HG03039 (cell line): ENCODE measurements around the gene SLC11A1.

ENCODE experiments used
- ATAC-seq: cut with Tn5 transposase; IDR thresholded peaks from one replicate; pipeline ENCODE4 v1.9.1; 2021; ENCODE audit warnings: mild to moderate bottlenecking, moderate library complexity; ENCODE audit not compliant: unreplicated experiment

SLC11A1 gene

GRCh38 chr2:218381916-218382366, at the start of gene SLC11A1:
SLC11A1 (plus strand) TSS chr2:218382273; CDS start chr2:218382369, 96 bp downstream.
- no peak for ATAC-seq

GRCh38 chr2:218332288-218332687, 49.8 kb upstream of the SLC11A1 start:
- ATAC-seq, result no peak

- ATAC-seq, result no peak
These were observed 49.0 kb upstream of the SLC11A1 start for GRCh38 chr2:218332920-218333645.

- no peak for ATAC-seq
These were observed 47.5 kb upstream of the SLC11A1 start for GRCh38 chr2:218334531-218334930.

GRCh38 chr2:218340656-218341055, 41.4 kb upstream of the SLC11A1 start:
- no peak for ATAC-seq

- ATAC-seq, result no peak
These were observed 40.7 kb upstream of the SLC11A1 start for GRCh38 chr2:218341381-218341780.

GRCh38 chr2:218342837-218343236, 39.2 kb upstream of the SLC11A1 start:
- ATAC-seq, result no peak

- no peak for ATAC-seq
These were observed 38.5 kb upstream of the SLC11A1 start for GRCh38 chr2:218343591-218343990.

GRCh38 chr2:218344090-218344754, 37.9 kb upstream of the SLC11A1 start:
- no peak for ATAC-seq

- no peak for ATAC-seq
These were observed 37.2 kb upstream of the SLC11A1 start for GRCh38 chr2:218344755-218345417.

GRCh38 chr2:218345491-218346236, 36.4 kb upstream of the SLC11A1 start:
- no peak for ATAC-seq

- no peak for ATAC-seq
These were observed 34.9 kb upstream of the SLC11A1 start for GRCh38 chr2:218347172-218347571.

- no peak for ATAC-seq
These were observed 28.0 kb upstream of the SLC11A1 start for GRCh38 chr2:218354045-218354444.

- no peak for ATAC-seq
These were observed 27.1 kb upstream of the SLC11A1 start for GRCh38 chr2:218354850-218355443.

- ATAC-seq, result no peak
These were observed 24.6 kb upstream of the SLC11A1 start for GRCh38 chr2:218357236-218358177.

GRCh38 chr2:218360453-218360852, 21.6 kb upstream of the SLC11A1 start:
- no peak for ATAC-seq

- ATAC-seq, result no peak
These were observed 19.5 kb upstream of the SLC11A1 start for GRCh38 chr2:218362606-218363005.

- no peak for ATAC-seq
These were observed 18.3 kb upstream of the SLC11A1 start for GRCh38 chr2:218363736-218364135.

GRCh38 chr2:218364196-218364595, 17.9 kb upstream of the SLC11A1 start:
- ATAC-seq, result no peak
